HG03280 (cell line): Measurements from ENCODE around the gene KIF16B.
"Not testable (repeated sequence)": the region's sequence is repeated elsewhere in the genome, so short reads cannot be mapped to it uniquely, and the experiment has no call there.

Experiments used
- ATAC-seq: cut with Tn5 transposase; IDR thresholded peaks from one replicate; pipeline ENCODE4 v1.9.1; 2021; ENCODE audit warnings: mild to moderate bottlenecking, moderate library complexity; ENCODE audit not compliant: unreplicated experiment

The KIF16B gene

DNA sequence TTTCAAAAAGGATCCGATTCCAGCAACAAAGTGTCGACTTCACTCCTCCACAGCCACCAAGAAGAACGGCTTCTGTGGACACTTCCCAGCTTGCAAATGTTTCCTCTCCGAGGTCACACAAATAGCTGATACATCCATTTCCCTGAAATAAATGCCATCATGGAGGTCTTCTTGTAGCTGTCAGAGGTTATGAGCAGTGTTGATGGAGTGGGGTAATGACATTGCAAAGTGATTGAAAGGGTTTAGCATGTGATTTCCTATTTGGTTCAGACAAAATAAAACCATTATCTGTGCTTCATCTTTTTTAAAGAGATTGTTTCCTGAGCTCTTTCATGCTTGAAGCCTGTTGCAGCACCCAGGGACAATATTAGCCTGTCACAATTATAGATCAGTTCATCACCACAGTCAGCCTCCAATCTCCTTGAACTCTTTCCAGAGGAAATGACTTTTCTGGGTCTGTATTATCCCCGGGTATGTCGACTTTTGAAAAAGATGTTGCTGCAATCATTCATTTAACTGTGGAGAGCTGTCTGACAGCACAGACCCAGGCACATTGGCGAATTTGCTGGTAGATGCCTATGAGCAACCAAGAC lies 16.9 kb upstream of the KIF16B start:
- no peak for ATAC-seq

GRCh38 chr20:16589623-16590022 lies 16.4 kb upstream of the KIF16B start:
- ATAC-seq: no peak

DNA sequence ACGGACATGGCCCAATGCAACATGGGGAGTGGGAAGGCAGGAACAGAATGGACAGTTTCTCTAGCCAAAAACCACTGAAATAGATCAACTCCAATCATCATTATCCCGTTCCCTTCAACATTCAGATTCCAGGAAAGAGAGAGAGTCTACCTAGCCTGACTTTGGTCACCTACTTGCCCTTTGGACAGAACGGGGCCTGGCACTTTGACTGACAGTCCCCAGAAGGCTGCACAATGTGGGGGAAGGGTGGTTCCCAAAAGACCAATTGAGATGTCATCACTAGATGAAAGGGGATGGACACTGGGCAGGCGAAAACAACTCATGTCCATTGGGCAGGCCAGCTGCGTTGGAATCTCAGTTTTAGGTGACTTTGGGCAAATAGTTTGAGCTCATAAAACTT lies 15.0 kb upstream of the KIF16B start:
- ATAC-seq: no peak

- ATAC-seq: no peak
Observed at GRCh38 chr20:16587066-16587465, 13.8 kb upstream of the KIF16B start.

DNA sequence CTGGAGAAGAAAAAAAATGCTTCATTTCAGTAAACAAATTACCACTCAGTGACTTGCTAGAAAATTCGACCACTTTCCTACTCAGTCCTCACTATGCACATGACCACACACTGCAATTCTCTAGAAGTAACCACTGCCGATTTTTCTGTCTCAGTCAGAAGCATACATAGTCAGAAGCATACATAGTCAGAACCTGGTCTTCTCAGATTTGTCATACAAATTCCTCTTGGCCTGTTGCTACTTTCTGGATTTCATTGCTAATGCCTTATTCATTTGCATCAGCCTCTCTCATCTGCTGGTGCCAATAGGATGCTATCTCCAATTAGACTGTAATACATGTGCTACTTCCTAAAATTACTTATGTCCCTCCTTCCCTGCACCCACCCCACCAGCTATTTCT lies 10.2 kb upstream of the KIF16B start:
- ATAC-seq: no peak

- no peak for ATAC-seq
Observed at GRCh38 chr20:16581241-16581640, 8.0 kb upstream of the KIF16B start.

DNA sequence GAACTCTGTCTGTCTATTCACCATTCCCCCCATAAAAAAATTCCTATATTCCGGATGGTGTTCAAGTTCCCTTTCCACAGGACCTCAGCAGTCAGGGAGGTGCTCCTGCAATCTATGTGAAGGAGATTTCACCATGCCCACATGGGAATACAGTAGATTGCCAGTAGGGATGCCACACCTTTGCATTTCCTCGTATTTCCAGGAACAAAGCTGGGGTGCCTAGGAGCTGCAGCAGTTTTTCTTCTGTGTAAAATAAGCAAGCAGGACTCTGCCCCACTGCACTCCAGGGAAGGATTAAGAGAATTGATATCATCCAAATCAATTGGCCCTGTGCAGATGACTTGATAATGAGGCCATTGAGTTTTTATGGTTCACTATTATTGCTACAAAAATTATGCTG lies 7.4 kb upstream of the KIF16B start:
- no peak for ATAC-seq

- no peak for ATAC-seq
Observed at GRCh38 chr20:16580147-16580546, 6.9 kb upstream of the KIF16B start.

DNA sequence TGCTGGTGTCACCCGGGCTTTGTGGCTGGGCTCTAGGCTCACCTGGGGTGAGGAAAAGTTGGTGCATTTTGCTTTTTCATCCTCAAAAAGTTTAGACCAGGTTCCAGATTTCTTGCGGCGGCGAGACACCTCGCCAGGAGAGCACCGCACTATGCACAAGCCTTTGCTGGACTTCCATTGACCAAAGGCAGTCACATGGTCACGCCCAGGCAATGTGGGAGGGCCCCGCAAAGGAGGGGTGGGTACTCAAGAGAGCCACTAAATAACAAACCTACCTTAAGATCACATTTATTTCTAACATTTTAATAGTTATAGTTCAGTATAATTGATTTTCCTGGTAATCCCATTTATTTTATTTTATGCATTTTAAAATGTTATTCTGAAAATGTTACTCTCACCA lies 3.0 kb upstream of the KIF16B start:
- ATAC-seq: no peak

GRCh38 chr20:16575390-16576140 lies 2.3 kb upstream of the KIF16B start:
- no peak for ATAC-seq

GRCh38 chr20:16574656-16575355 lies 1.6 kb upstream of the KIF16B start:
- ATAC-seq: peak; percentile 67

DNA sequence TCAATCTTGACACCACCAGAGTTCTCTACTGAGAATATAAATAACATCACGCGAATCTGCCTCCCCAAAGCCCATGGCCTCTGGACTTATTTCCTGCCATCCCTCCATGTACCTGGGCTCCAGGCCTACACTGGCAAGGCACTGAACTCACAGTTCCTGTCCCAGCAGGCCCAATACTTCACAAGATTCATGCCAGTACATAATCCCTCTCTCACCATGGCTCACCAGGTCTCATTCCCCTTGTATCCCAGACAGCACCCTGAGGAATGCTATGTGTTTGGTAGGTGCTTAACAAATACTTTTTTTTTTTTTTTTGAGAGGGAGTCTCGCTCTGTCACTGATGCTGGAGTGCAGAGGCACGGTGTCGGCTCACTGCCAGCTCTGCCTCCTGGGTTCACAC lies 1.9 kb downstream of the KIF16B start:
- no peak for ATAC-seq

GRCh38 chr20:16569246-16570153 lies 3.7 kb downstream of the KIF16B start:
- no peak for ATAC-seq

DNA sequence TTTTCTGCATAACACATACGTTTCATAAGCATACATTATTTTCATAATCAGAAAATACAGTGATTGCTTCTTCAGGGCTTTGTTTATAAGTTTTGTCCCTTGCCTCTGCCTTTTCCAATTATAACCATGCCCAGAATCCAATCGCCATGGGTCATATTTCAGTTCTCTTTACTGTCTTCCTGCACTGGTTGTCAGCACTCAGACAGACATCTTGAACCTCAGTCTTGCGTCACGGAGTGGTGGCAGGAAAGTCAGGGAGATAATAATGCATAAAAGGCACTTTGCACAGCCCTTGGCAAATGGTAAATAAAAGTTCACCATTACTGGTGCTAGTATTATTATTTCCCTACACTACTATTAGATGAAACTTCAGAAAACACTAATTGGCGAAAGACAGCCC lies 7.2 kb downstream of the KIF16B start:
- ATAC-seq: no peak

GRCh38 chr20:16564079-16564478 lies 9.2 kb downstream of the KIF16B start:
- not testable (repeated sequence) for ATAC-seq

DNA sequence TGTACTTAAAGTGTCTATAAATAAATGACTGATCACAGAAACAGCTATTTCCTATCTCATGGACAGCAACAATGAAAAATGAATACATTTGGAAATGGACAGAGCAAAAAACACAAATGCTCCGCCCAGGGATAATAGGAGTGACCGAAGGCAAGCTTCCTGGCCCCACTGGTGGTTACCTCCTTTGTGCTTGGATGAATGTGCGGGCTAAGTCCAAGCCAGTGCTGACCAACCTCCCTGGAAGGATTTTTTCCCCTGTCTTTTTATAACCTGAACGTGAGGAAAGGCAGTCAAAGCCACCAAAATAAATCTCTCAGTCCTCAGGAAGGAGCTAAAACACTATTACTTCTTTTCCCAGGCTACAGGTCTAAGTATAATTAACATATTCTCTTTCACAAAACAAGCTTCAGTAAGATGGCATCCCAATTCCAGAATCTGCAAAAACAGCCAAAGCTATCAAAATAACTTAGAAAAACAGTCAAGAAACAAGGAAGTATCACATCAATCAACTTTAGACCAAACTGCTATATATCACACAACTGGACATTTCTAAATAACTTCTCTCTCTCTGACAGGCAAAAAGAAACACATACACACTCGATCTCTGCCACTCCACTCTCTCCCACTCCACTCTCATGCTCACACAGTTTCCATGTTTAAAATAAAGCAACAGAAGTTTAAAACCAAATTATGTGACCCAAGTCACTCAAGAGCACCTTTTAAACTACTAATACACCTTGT lies 10.0 kb downstream of the KIF16B start:
- ATAC-seq: no peak

DNA sequence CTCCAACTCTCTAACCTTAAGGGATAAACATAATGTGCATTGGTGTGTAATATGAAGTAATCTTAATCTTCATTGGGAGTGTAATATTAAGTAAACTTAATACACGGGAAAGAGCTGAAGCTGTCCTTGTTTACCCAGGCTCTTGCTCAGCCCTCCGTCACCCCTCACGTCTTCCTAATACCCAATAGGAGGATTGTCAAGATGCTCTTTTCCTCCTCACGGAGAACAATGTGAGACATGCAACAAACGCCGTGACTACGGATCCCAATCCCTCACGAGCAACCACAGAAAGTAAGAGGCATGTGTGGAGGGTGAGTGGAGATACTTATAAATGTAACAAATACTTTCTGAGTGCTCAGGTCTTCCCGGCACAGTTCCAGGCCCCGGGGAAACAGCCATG lies 11.0 kb downstream of the KIF16B start:
- ATAC-seq: no peak

DNA sequence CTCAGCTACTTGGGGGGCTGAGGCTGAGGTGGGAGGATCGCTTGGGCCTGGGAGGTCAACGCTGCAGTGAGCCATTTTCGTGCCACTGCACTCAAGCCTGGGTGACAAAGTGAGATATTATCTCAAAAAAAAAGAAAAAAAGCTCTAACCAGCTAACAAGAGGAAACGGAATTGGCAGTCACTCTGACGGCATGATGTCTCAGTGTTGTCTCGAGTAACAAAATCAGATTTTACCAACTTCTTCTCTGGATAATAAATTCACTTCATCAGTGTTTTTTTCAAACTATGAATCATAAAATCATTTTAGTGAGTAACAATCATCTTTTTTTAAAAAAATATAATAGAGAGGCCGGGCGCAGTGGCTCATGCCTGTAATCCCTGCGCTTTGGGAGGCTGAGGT lies 12.6 kb downstream of the KIF16B start:
- no peak for ATAC-seq

GRCh38 chr20:16560216-16560615 lies 13.0 kb downstream of the KIF16B start:
- no peak for ATAC-seq

DNA sequence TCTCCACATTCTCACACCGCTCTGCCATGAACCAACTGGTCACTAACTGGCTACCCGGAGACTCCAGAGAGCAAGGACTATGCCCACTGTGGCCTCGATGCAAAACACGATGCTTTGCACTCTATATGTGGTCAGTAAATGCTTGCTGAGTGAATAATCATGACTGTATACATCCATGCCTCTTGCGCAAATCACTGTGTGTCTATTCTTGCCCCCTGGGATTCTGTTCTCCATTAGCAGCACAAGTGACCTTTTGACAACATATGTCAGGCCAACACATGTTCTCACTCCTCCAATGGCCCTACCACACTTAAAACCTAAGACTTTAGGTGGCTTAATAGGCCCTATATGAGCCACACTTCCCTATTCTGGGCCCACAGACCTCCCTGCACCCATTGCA lies 16.9 kb downstream of the KIF16B start:
- no peak for ATAC-seq

GRCh38 chr20:16555754-16556153 lies 17.5 kb downstream of the KIF16B start:
- ATAC-seq: no peak
